K562 (cell line): ENCODE results near the gene COL20A1. TPM values are rescaled to one million over a fixed set of nuclear protein-coding genes. Genes with fewer than 3 reads are reported as not detected.
A peak's percentile ranks its signal among the peaks of the same experiment; 100 is the strongest.

Experiments
- ATAC-seq: fragments of 200-7000 bp; cut with Tn5 transposase; 3 replicates; pipeline ENCODE4 v1.9.1; 2020; ENCODE audit warnings: moderate library complexity
- BruUV-seq: library from RNA; stranded (reverse); fragments of 400-500 nt; replicated peaks from 2 replicates; lab custom pipeline; 2021; lab: Mats Ljungman, UMichigan
- CTCF ChIA-PET: fragments of 300-600 bp; formaldehyde crosslinking; extraction: SDS; loops from one replicate; lab custom pipeline; 2021; ENCODE audit warnings: low intra/inter-chr PET ratio; lab: Yijun Ruan, JAX
- POLR2A ChIA-PET: fragments of 300-600, 350-650 bp; sonication (Branson Sonifier 250); formaldehyde crosslinking; extraction: SDS; loops from one replicate; lab custom pipeline; 2021; ENCODE audit warnings: antibody characterized with exemption, inconsistent platforms; lab: Yijun Ruan, JAX
- DNase-seq, 4 experiments: peaks; one replicate each; pipeline versions ENCODE4 v3.0.0 to v3.0.0-alpha.2; 2011 to 2018; ENCODE audit warnings: low spot score in 3 of 4, mixed read lengths in 3 of 4; ENCODE audit errors: extremely low read depth in 1 of 4
- FAIRE-seq: peaks from 2 replicates; lab custom pipeline; 2011; peaks lifted over from hg19 to GRCh38; lab: Jason Lieb, UNC
- H2AFZ ChIP-seq: 2 replicates; pipeline ENCODE4 v1.6.0; 2011; ENCODE audit warnings: low read depth, low read length, control low read depth, inconsistent platforms
- H3K27ac ChIP-seq: fragments of 200-600 bp; 3 replicates; pipeline ENCODE4 v1.8.0; 2011; ENCODE audit warnings: low read depth, mild to moderate bottlenecking, control low read depth, inconsistent platforms, low read length, moderate library complexity, mixed read lengths; ENCODE audit errors: extremely low read depth
- H3K27me3 ChIP-seq, 2 experiments: fragments of 300-600 bp in 1 of 2; 2 replicates in 1 of 2; 3 replicates in 1 of 2; pipeline versions ENCODE4 v1.6.0 to v1.8.0; 2011; ENCODE audit warnings: inconsistent platforms in 2 of 2, low read length in 2 of 2, mild to moderate bottlenecking in 1 of 2, mixed read lengths in 1 of 2, moderate library complexity in 1 of 2; ENCODE audit not compliant: control insufficient read depth in 2 of 2, insufficient read depth in 2 of 2
- H3K36me3 ChIP-seq: fragments of 300-600 bp; 3 replicates; pipeline ENCODE4 v1.8.0; 2011; ENCODE audit warnings: mild to moderate bottlenecking, low read length, inconsistent platforms; ENCODE audit not compliant: control insufficient read depth, insufficient read depth
- H3K4me1 ChIP-seq, 2 experiments: fragments of 200-600 bp in 1 of 2; replicated peaks in 1 of 2; 2 replicates in 1 of 2; 3 replicates in 1 of 2; pipeline versions ENCODE4 v1.5.1 to v1.8.0; 2011; ENCODE audit warnings: inconsistent platforms in 2 of 2, low read length in 2 of 2, mild to moderate bottlenecking in 1 of 2, mixed read lengths in 1 of 2, moderate library complexity in 1 of 2; ENCODE audit not compliant: control insufficient read depth in 2 of 2, insufficient read depth in 2 of 2
- H3K4me2 ChIP-seq: 2 replicates; pipeline ENCODE4 v1.6.1; 2011; ENCODE audit warnings: low read length, control low read depth, inconsistent platforms, mixed read lengths; ENCODE audit not compliant: insufficient read depth
- H3K4me3 ChIP-seq: fragments of 200-600 bp; sonication (generic), shearing (Covaris generic); 2 replicates; pipeline ENCODE4 v1.5.1; 2016; ENCODE audit warnings: control low read depth, inconsistent platforms
- H3K79me2 ChIP-seq: fragments of 200-600 bp; 3 replicates; pipeline ENCODE4 v1.8.0; 2011; ENCODE audit warnings: low read length, inconsistent platforms; ENCODE audit not compliant: control insufficient read depth, insufficient read depth
- H3K9ac ChIP-seq, 2 experiments: 2 replicates each; pipeline versions ENCODE4 v1.6.0 to v1.6.1; 2011; ENCODE audit warnings: low read depth in 2 of 2, low read length in 2 of 2, control low read depth in 1 of 2, inconsistent platforms in 1 of 2, mild to moderate bottlenecking in 1 of 2, mixed read lengths in 1 of 2; ENCODE audit not compliant: insufficient read depth in 1 of 2
- H3K9me1 ChIP-seq: one replicate; pipeline ENCODE4 v1.6.0; 2011; ENCODE audit warnings: inconsistent platforms, mild to moderate bottlenecking, low read length, moderate library complexity; ENCODE audit not compliant: control insufficient read depth, insufficient read depth
- H3K9me3 ChIP-seq: replicated peaks from 2 replicates; pipeline ENCODE4 v1.5.1; 2011; ENCODE audit warnings: low read depth, low read length, inconsistent platforms; ENCODE audit not compliant: control insufficient read depth, insufficient read depth
- H4K20me1 ChIP-seq: replicated peaks from 2 replicates; pipeline ENCODE4 v1.6.1; 2011; ENCODE audit warnings: low read length, inconsistent platforms, mixed read lengths; ENCODE audit not compliant: control insufficient read depth, insufficient read depth
- DPF2 ChIP-seq: fragments of 450-650 bp; IDR thresholded peaks from 2 replicates; pipeline ENCODE4 v1.6.1; 2016
- MTF1 ChIP-seq: fragments of 250-450 bp; sonication (Bioruptor Pico); IDR thresholded peaks from 2 replicates; pipeline ENCODE4 v1.9.0; 2021; ENCODE audit warnings: moderate library complexity, mild to moderate bottlenecking, inconsistent platforms, borderline replicate concordance
- NFYB ChIP-seq: IDR thresholded peaks from 2 replicates; pipeline ENCODE4 v1.6.1; 2011; ENCODE audit warnings: mild to moderate bottlenecking, moderate library complexity; ENCODE audit not compliant: insufficient read length; ENCODE audit errors: extremely low read depth
- NRF1 ChIP-seq, 2 experiments: fragments of 450-650 bp; IDR thresholded peaks in 1 of 2; conservative IDR thresholded peaks in 1 of 2; 2 replicates each; pipeline ENCODE4 v1.6.1; 2014; ENCODE audit warnings: mild to moderate bottlenecking in 2 of 2
- PCBP2 ChIP-seq: fragments of 200-400 bp; formaldehyde crosslinking; IDR thresholded peaks from 2 replicates; pipeline ENCODE4 v1.6.1; 2018; ENCODE audit warnings: low read length, low read depth, mild to moderate bottlenecking, moderate library complexity; ENCODE audit not compliant: poor library complexity, severe bottlenecking
- PML ChIP-seq: IDR thresholded peaks from 2 replicates; pipeline ENCODE4 v1.6.1; 2012; ENCODE audit warnings: low read length, inconsistent platforms
- SREBF1 ChIP-seq: fragments of 150-350 bp; IDR thresholded peaks from 2 replicates; pipeline ENCODE4 v1.6.1; 2014; ENCODE audit warnings: antibody characterized with exemption, low read depth, low read length, borderline replicate concordance
- ZBED1 ChIP-seq: IDR thresholded peaks from 2 replicates; pipeline ENCODE4 v1.6.1; 2014
- ZNF696 ChIP-seq: fragments of 250-450 bp; sonication (Bioruptor Pico); conservative IDR thresholded peaks from 2 replicates; pipeline ENCODE4 v1.4.0; 2020; ENCODE audit warnings: mild to moderate bottlenecking, moderate library complexity
- WGBS: fragments of 100-300 bp; shearing (Covaris generic); methylation state at CpG from one replicate; pipeline ENCODE4 v1.1.6; 2016; ENCODE audit warnings: low coverage, mixed read lengths; ENCODE audit not compliant: insufficient coverage; ENCODE audit errors: missing lambda C conversion rate; 5-methylcytosine and 5-hydroxymethylcytosine counted together
- in situ Hi-C: fragments of 300-500 bp; cut with MboI; formaldehyde crosslinking; loops from 4 replicates; pipeline ENCODE4 v1.15.0; 2018; ENCODE audit warnings: inconsistent platforms, mixed read lengths
- intact Hi-C: fragments of 100-400 bp; cut with micrococcal nuclease; formaldehyde crosslinking; loops from 2 replicates; pipeline ENCODE4 v1.14.2; 2022
- polyA plus RNA-seq, 8 experiments: library from polyadenylated mRNA; depleted of rRNA in 4 of 8; stranded (reverse) in 5 of 8; unstranded in 3 of 8; fragments of >200 nt; fragmentation: Nextera tagmentation in 2 of 8; fragmentation: Illumina TruSeq in 1 of 8; extraction: Ambion mirVana in 2 of 8; extraction: Trizol in 1 of 8; gene quantifications; 2 replicates each; pipeline versions ENCODE4 v1.2.1 to v1.2.3, GENCODE V29; 2011 to 2014; ENCODE audit warnings: inconsistent platforms in 1 of 8, missing spikeins in 1 of 8
- total RNA-seq, 7 experiments: library from RNA; depleted of rRNA in 6 of 7; stranded (reverse); fragments of >200 nt in 6 of 7; fragmentation: Illumina TruSeq in 2 of 7; extraction: Trizol in 2 of 7; gene quantifications; 2 replicates each; pipeline versions ENCODE4 v1.2.1 to v1.2.3, GENCODE V29; 2011 to 2021; ENCODE audit warnings: low replicate concordance in 1 of 7
- TF ChIP-seq, protein P1 (sequence below): fragments of 200-800 bp; sonication (Bioruptor generic); IDR thresholded peaks from 2 replicates; pipeline ENCODE4 v1.6.1; 2016; ENCODE audit warnings: missing genetic modification characterization, missing compliant biosample characterization

The COL20A1 gene
- total and polyA plus RNA-seq, 9 of the 15 experiments (the other 6 are each of a cell fraction or from before 2014, with no cell fraction given), result not detected

GRCh38 chr20:63322146-63322932 lies 29.4 kb downstream of the COL20A1 start:
- Histone ChIP-seq H3K27ac (no peak overlapping the region), H3K4me2 (no peak overlapping the region), H3K9ac (no peak overlapping the region), H3K4me3 (no peak overlapping the region), H3K9me3 (no peaks in the 10 kb centered on the region), H2AFZ (no peak overlapping the region), H3K36me3 (no peaks in the 10 kb centered on the region), H3K79me2 (no peaks in the 10 kb centered on the region), H3K4me1 (peaks cover 0 to 22% of the 10 kb centered on the region in 2 experiments; a peak in 1 of 5 replicates), H3K9me1 (no peaks in the 10 kb centered on the region), H4K20me1 (no peaks in the 10 kb centered on the region), H3K27me3 (peaks cover 19 to 56% of the 10 kb centered on the region in 2 experiments; a peak in 4 of 5 replicates)
- intact Hi-C loops (no loop called here), in situ Hi-C loops (no loop called here)
- ChIA-PET CTCF (interaction anchor here (0.5 kb wide), 1 partner anchor 963 kb away, joined by 3 read pairs; no protein-coding TSS in a partner anchor), POLR2A (interaction anchor here (1.5 kb wide), 1 partner anchor 12 kb away, joined by 4 read pairs; no protein-coding TSS in a partner anchor)
- no peak for TF ChIP-seq PCBP2
- TF ChIP-seq NRF1 (conservative IDR thresholded peaks at IDR 0.05 in 1 of 2, IDR thresholded peaks at IDR 0.05 in 1 of 2), result peak; percentile 86 to 88
- TF ChIP-seq MTF1 (CRISPR knock-in tag), result no peak
- no TSS peak for BruUV-seq
- 2% methylated on average over 34 of the region's 34 CpGs for WGBS
- peak in 2 of 4 experiments; percentile 36 to 41 for DNase-seq
- FAIRE-seq, result no peak
- no peak; the same call in 2 of the 3 replicates for ATAC-seq

GRCh38 chr20:63322933-63323273 lies 29.9 kb downstream of the COL20A1 start:
- peaks cover 0 to 22% of the 10 kb centered on the region in 2 experiments; a peak in 1 of 5 replicates for H3K4me1 ChIP-seq
- TF ChIP-seq DPF2, result no peak
- TF ChIP-seq ZNF696 (CRISPR knock-in tag), result no peak
- TF ChIP-seq ZBED1, result no peak
- TF ChIP-seq NFYB, result no peak
- no peak for TF ChIP-seq PML
- TF ChIP-seq, protein P1, sequence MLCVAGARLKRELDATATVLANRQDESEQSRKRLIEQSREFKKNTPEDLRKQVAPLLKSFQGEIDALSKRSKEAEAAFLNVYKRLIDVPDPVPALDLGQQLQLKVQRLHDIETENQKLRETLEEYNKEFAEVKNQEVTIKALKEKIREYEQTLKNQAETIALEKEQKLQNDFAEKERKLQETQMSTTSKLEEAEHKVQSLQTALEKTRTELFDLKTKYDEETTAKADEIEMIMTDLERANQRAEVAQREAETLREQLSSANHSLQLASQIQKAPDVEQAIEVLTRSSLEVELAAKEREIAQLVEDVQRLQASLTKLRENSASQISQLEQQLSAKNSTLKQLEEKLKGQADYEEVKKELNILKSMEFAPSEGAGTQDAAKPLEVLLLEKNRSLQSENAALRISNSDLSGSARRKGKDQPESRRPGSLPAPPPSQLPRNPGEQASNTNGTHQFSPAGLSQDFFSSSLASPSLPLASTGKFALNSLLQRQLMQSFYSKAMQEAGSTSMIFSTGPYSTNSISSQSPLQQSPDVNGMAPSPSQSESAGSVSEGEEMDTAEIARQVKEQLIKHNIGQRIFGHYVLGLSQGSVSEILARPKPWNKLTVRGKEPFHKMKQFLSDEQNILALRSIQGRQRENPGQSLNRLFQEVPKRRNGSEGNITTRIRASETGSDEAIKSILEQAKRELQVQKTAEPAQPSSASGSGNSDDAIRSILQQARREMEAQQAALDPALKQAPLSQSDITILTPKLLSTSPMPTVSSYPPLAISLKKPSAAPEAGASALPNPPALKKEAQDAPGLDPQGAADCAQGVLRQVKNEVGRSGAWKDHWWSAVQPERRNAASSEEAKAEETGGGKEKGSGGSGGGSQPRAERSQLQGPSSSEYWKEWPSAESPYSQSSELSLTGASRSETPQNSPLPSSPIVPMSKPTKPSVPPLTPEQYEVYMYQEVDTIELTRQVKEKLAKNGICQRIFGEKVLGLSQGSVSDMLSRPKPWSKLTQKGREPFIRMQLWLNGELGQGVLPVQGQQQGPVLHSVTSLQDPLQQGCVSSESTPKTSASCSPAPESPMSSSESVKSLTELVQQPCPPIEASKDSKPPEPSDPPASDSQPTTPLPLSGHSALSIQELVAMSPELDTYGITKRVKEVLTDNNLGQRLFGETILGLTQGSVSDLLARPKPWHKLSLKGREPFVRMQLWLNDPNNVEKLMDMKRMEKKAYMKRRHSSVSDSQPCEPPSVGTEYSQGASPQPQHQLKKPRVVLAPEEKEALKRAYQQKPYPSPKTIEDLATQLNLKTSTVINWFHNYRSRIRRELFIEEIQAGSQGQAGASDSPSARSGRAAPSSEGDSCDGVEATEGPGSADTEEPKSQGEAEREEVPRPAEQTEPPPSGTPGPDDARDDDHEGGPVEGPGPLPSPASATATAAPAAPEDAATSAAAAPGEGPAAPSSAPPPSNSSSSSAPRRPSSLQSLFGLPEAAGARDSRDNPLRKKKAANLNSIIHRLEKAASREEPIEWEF (CRISPR knock-in tag), result no peak
- no peak for TF ChIP-seq SREBF1

More at GRCh38 chr20:63322933-63323273, 29.9 kb downstream of the COL20A1 start:
- FAIRE-seq (no peak), ATAC-seq (no peak), DNase-seq (peak in 1 of 4 experiments; percentile 33)
- H3K79me2 ChIP-seq, result no peaks in the 10 kb centered on the region
- H3K4me2 ChIP-seq, result no peak overlapping the region
- no peak overlapping the region for H3K9ac ChIP-seq
- H3K9me3 ChIP-seq, result no peaks in the 10 kb centered on the region
- in situ Hi-C loops (no loop called here), intact Hi-C loops (no loop called here)
- H3K9me1 ChIP-seq, result no peaks in the 10 kb centered on the region
- no peaks in the 10 kb centered on the region for H3K36me3 ChIP-seq
- BruUV-seq, result no TSS peak
- no peak overlapping the region for H2AFZ ChIP-seq
- H3K4me3 ChIP-seq, result no peak overlapping the region
- H4K20me1 ChIP-seq, result no peaks in the 10 kb centered on the region
- POLR2A ChIA-PET, result interaction anchor here (0.8 kb wide), 1 partner anchor 72 kb away, joined by 3 read pairs; no protein-coding TSS in a partner anchor
- no peak overlapping the region for H3K27ac ChIP-seq
- CTCF ChIA-PET, result no interaction called here
- 1% methylated on average over 15 of the region's 15 CpGs for WGBS
- H3K27me3 ChIP-seq, result peaks cover 19 to 51% of the 10 kb centered on the region in 2 experiments; a peak in 4 of 5 replicates
